ENCODE measurements around the gene CTNNA2. TPM values are rescaled to one million over a fixed set of nuclear protein-coding genes. Genes with fewer than 3 reads are reported as not detected.

The CTNNA2 gene
- total and polyA plus RNA-seq, 9 of the 15 experiments (the other 6 are each of a cell fraction or from before 2014, with no cell fraction given): 0.03 to 0.40 (median 0.15) TPM

DNA sequence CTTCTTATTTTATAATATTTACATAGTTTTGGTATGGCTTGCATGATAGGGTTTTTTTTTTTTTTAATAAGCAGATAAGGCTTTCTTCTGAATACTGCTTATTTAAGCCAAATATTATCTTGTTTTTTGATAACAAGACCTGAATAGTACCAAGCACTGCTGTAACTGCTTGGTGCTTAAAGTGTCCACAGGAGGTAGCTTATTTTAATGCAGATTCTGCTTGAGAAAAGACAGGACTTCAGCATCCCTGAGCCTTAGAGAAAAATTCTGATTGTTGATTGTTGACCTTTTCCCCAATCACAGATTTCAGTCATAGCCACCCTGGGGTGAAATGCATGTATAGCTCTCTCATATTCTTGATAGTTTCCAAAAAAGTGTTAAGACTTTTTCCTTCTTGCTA lies 336.4 kb downstream of the CTNNA2 start:
- Histone ChIP-seq H3K36me3 (ENCODE audit: control insufficient read depth, insufficient read depth, low read length) (no peaks in the 10 kb centered on the region), H2AFZ (ENCODE audit: low read depth, low read length) (no peak overlapping the region), H3K27ac (ENCODE audit: extremely low read depth, low read depth, low read length) (no peak overlapping the region), H4K20me1 (replicated peaks; ENCODE audit: control insufficient read depth, insufficient read depth, low read length) (no peaks in the 10 kb centered on the region), H3K9ac (ENCODE audit: insufficient read depth in 1 of 2, low read depth in 2 of 2, low read length in 2 of 2) (no peak overlapping the region), H3K27me3 (ENCODE audit: control insufficient read depth in 2 of 2, insufficient read depth in 2 of 2, low read length in 2 of 2) (no peaks in the 10 kb centered on the region), H3K79me2 (ENCODE audit: control insufficient read depth, insufficient read depth, low read length) (no peaks in the 10 kb centered on the region), H3K9me3 (replicated peaks; ENCODE audit: control insufficient read depth, insufficient read depth, low read depth, low read length) (no peaks in the 10 kb centered on the region), H3K4me1 (replicated peaks in 1 of 2; ENCODE audit: control insufficient read depth in 2 of 2, insufficient read depth in 2 of 2, low read length in 2 of 2) (no peaks in the 10 kb centered on the region), H3K4me3 (no peak overlapping the region), H3K9me1 (ENCODE audit: control insufficient read depth, insufficient read depth, low read length) (no peaks in the 10 kb centered on the region), H3K4me2 (ENCODE audit: insufficient read depth, low read length) (no peak overlapping the region)
- ChIA-PET CTCF (ENCODE audit: low intra/inter-chr PET ratio) (no interaction called here), POLR2A (no interaction called here)
- no TSS peak for BruUV-seq (replicated peaks)
- intact Hi-C loops (cut with micrococcal nuclease) (no loop called here), in situ Hi-C loops (cut with MboI) (no loop called here)
- no peak for FAIRE-seq
- no peak for DNase-seq (ENCODE audit: extremely low read depth in 1 of 4, low spot score in 3 of 4)
- TF ChIP-seq, protein P1, sequence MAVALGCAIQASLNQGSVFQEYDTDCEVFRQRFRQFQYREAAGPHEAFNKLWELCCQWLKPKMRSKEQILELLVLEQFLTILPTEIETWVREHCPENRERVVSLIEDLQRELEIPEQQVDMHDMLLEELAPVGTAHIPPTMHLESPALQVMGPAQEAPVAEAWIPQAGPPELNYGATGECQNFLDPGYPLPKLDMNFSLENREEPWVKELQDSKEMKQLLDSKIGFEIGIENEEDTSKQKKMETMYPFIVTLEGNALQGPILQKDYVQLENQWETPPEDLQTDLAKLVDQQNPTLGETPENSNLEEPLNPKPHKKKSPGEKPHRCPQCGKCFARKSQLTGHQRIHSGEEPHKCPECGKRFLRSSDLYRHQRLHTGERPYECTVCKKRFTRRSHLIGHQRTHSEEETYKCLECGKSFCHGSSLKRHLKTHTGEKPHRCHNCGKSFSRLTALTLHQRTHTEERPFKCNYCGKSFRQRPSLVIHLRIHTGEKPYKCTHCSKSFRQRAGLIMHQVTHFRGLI (CRISPR knock-in tag; IDR thresholded peaks at IDR 0.05): no peak
- TF ChIP-seq HOXB6 (CRISPR knock-in tag; IDR thresholded peaks at IDR 0.05; ENCODE audit: borderline replicate concordance): no peak
- no peak for ATAC-seq

- Histone ChIP-seq H3K36me3 (ENCODE audit: control insufficient read depth, insufficient read depth, low read length) (no peaks in the 10 kb centered on the region), H3K4me1 (replicated peaks in 1 of 2; ENCODE audit: control insufficient read depth in 2 of 2, insufficient read depth in 2 of 2, low read length in 2 of 2) (no peaks in the 10 kb centered on the region), H3K9me3 (replicated peaks; ENCODE audit: control insufficient read depth, insufficient read depth, low read depth, low read length) (no peaks in the 10 kb centered on the region), H3K9me1 (ENCODE audit: control insufficient read depth, insufficient read depth, low read length) (no peaks in the 10 kb centered on the region), H3K4me2 (ENCODE audit: insufficient read depth, low read length) (no peak overlapping the region), H3K4me3 (no peak overlapping the region), H3K79me2 (ENCODE audit: control insufficient read depth, insufficient read depth, low read length) (no peaks in the 10 kb centered on the region), H3K27me3 (ENCODE audit: control insufficient read depth in 2 of 2, insufficient read depth in 2 of 2, low read length in 2 of 2) (no peaks in the 10 kb centered on the region), H3K9ac (ENCODE audit: insufficient read depth in 1 of 2, low read depth in 2 of 2, low read length in 2 of 2) (no peak overlapping the region), H3K27ac (ENCODE audit: extremely low read depth, low read depth, low read length) (no peak overlapping the region), H2AFZ (ENCODE audit: low read depth, low read length) (no peak overlapping the region), H4K20me1 (replicated peaks; ENCODE audit: control insufficient read depth, insufficient read depth, low read length) (no peaks in the 10 kb centered on the region)
- CTCF ChIA-PET (ENCODE audit: low intra/inter-chr PET ratio): no interaction called here
- no CpG with 5 or more reads among the region's 1 CpG for WGBS (ENCODE audit: insufficient coverage, low coverage, missing lambda C conversion rate)
- no peak for FAIRE-seq
- no TSS peak for BruUV-seq (replicated peaks)
- intact Hi-C loops (cut with micrococcal nuclease) (no loop called here), in situ Hi-C loops (cut with MboI) (no loop called here)
- no peak for DNase-seq (ENCODE audit: extremely low read depth in 1 of 4, low spot score in 3 of 4)
- no peak for ATAC-seq
- POLR2A ChIA-PET: no interaction called here
- TF ChIP-seq TEAD2 (tag; IDR thresholded peaks at IDR 0.05): no peak
These were observed 337.1 kb downstream of the CTNNA2 start for GRCh38 chr2:79849949-79850348.

Measured in K562 (cell line).